Right ventricle myocardium inferior (tissue), 1 donor: ENCODE results near the gene DENND2C. TPM values are rescaled to one million over a fixed set of nuclear protein-coding genes. Genes with fewer than 3 reads are reported as not detected.

Source experiments
- ATAC-seq: fragments of 200-7000 bp; cut with Tn5 transposase; one replicate; pipeline ENCODE4 v1.9.1; 2020; ENCODE audit warnings: mild to moderate bottlenecking, moderate library complexity
- DNase-seq: peaks from one replicate; pipeline ENCODE4 v3.0.0; 2021; ENCODE audit errors: missing footprints
- intact Hi-C: fragments of 100-400 bp; cut with DNase I; formaldehyde crosslinking; loops from one replicate; pipeline ENCODE4 v1.11.0; 2022
- total RNA-seq: library from RNA; stranded (reverse); fragmentation: NEBNext Ultra II Directional; extraction: Animal tissue kit (Norgen Biotek cat#: 25700); gene quantifications from one replicate; pipeline ENCODE4 v1.2.1, GENCODE V29; 2021
- donor health status: DM: no; HTN: yes; CAD: no; lungs with severe emphysema.

Gene DENND2C
- total RNA-seq, 1 donor from 2014 or later = 2.6 TPM

- intact Hi-C loops = no loop called here
- ATAC-seq = no peak
- DNase-seq = no peak
These were observed 18.7 kb upstream of the DENND2C start for GRCh38 chr1:114688526-114688925.

DNA sequence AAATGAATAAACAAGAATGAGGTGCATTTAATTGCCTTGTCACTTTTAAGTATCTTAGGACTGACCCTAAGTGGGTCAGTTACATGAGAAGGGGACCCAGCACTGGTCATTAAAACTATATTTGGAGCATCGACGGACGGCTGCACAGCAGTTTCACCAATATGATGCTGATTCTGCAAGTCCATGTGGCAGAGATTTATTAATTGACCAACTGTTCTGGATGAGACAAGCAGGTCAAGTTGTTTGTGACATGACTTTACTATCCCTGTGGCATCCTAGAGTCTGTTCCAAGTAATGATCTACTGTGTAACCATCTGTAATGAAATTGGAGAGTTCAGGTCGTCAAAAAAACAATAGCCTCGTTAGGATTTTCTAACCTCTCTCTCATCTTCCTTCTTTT is 16.0 kb upstream of the DENND2C start:
- intact Hi-C loops = no loop called here
- DNase-seq = no peak
- no peak for ATAC-seq

DNA sequence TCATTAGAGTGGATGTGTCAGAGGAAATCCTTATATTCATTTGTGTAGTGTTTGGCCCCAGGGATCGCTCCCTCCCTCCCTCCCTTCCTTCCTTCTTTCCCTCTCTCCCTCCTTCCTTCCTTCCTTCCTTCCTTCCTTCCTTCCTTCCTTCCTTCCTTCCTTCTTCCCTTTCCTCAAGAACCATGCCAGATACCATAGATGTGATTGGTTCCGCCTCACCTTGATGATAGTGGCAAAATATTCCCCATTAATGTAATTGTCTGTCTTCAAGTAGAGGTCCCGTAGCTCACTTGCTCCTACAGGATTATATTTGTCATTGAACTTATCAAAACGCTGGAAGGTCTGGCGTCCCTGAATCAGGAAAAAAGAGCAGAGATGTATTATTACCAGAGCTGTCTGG is 7.8 kb upstream of the DENND2C start:
- intact Hi-C loops = no loop called here
- no peak for ATAC-seq

DNA sequence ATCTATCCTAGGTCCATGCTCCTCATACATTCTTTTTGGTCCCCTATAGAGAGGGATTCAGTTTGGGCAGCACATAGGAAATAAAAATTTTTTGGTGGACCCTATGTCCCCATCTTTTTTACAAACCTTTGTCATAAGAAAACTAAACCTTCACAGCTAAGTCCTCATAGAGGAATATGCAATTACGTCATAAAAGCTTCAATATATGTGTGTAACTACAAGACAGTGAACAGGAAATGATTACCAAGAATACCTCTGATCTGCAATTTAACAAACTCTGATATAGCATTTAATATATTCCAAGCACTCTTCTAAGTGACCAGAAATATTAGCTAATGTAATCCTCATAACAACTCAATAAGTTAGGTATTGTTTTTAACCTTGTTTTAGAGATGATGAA is 6.3 kb upstream of the DENND2C start:
- intact Hi-C loops = no loop called here
- no peak for DNase-seq
- no peak for ATAC-seq

More for the DNA sequence above, 7.8 kb upstream of the DENND2C start:
- no peak for DNase-seq

DNA sequence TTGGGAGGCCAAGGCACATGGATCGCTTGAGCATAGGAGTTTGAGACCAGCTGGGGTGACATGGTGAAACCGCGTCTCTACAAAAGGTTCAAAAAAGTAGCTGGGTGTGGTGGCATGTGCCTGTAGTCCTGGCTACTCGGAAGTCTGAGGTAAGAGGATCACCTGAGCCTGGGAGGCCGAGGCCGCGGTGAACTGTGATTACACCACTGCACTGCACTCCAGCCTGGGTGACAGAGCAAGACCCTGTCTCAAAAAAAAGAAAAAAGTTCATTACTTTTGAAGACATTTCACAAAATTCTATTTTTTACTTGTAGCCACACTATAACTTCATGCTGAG is 2.1 kb upstream of the DENND2C start:
- intact Hi-C loops = loop anchor here (5.0 kb wide), 2 partner anchors 90 to 325 kb away; partner anchors contain the start of gene BCAS2
- ATAC-seq (no peak), DNase-seq (no peak)

- intact Hi-C loops = loop anchor here (5.0 kb wide), 2 partner anchors 89 to 324 kb away; partner anchors contain the start of gene BCAS2
- DNase-seq (no peak), ATAC-seq (no peak)
These were observed 1.4 kb upstream of the DENND2C start for GRCh38 chr1:114671011-114671938.

DNA sequence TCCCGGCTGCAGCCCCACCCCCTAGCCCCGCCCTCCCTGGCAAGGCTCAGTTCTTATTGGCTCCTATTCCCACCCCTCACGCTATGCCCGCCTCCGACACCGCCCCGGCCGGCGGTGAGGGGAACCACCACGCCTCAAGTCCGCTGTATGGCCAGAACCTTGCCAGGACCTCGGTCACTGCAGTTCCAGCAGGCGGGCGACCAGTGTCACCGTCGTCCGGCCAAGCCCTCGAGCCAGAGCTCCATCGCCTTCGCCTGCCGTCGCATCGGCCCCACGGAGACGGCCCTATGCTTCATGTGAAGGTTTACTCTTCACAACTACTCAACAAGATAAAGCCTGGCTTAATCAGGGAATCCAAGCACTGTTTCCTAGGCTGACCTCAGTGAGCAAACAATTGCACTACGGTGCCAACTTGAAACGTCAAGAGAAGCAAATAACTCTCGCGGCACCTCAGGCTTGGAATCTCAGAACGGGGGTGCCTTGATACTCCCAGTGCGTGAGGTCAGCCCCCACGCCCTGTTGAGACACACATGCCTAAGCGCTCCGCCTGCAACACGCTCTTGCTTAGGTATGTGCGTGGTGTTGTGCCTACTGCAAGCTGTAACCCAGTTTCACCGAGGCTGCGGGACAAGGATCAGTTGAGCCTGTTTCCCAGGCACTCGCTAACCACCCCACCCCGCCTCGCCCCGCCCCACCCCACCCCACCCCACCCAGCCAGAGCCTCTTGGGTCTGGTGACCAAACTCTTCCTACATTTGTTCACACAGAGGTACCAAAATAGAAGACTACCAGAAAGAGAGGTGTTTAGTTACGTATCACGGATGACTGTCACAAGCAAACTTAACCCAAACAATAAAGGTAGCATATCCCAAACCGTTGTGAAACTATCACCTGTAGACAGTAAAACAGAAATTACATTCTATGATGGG is 498 bp upstream of the DENND2C start:
- DNase-seq = peak; percentile 95
- peak; percentile 100 for ATAC-seq
- intact Hi-C loops = loop anchor here (5.0 kb wide), 2 partner anchors 88 to 323 kb away; partner anchors contain the start of gene BCAS2

DNA sequence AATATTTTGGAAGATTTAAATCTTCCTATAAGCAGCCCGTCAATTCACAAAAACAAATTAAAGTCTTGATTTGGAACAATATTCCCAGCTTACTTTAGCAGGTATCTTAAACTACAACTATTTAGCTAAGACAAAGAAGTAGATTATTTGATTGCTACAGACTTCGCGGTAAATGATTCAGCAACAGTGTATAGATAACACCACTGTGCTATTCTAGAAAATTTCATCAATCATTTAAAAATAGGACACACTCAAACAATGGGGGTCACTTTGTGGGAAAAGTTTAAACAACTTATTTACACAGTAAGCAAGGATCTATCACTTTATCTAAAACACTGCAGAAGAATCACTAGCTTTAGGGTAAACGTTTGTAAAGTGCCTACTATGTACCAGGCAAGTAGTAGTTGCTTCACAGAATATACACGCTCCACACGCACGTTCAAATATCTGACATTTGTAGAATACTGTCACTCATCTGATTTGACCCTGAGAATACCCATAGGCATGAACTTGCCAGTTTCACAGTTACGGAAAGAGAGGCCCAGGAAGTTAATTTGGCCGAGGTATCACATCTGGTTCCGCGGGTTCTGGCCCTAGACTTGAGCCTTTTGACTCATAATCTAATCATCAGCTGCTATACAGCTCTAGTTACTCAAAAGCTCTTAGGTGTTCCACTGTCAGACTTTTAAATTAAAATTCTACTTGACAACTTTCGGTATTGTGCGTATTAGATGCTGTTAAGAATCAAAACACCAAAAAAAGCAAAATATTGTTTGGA is 876 bp downstream of the DENND2C start:
- DNase-seq (no peak), ATAC-seq (no peak)
- intact Hi-C loops = loop anchor here (2.0 kb wide), 1 partner anchor 90 kb away; no protein-coding TSS in a partner anchor

GRCh38 chr1:114668373-114668772 is 1.5 kb downstream of the DENND2C start:
- ATAC-seq = no peak
- DNase-seq = no peak
- intact Hi-C loops = loop anchor here (2.0 kb wide), 1 partner anchor 90 kb away; no protein-coding TSS in a partner anchor

DNA sequence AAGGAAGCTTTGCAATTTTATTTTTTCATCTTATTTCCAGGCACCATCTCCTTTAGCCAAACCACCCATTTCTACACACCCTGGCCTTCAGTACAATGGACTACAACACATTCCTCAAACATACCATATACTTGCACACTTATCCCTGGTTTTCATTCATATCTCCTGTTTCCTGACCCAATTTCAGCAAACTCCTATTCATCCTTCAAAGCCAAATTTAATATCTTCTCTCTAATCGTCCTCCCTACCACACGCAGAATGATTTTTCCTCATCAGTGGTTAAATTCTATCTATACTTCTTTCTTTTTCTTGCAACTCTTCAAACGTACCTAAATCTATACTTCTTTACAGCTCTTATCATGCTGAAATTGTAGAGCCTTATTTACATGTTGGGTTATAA is 2.9 kb downstream of the DENND2C start:
- intact Hi-C loops = no loop called here
- DNase-seq (no peak), ATAC-seq (no peak)

- ATAC-seq = no peak
- DNase-seq = no peak
- intact Hi-C loops = no loop called here
These were observed 9.6 kb downstream of the DENND2C start for GRCh38 chr1:114660238-114660637.

DNA sequence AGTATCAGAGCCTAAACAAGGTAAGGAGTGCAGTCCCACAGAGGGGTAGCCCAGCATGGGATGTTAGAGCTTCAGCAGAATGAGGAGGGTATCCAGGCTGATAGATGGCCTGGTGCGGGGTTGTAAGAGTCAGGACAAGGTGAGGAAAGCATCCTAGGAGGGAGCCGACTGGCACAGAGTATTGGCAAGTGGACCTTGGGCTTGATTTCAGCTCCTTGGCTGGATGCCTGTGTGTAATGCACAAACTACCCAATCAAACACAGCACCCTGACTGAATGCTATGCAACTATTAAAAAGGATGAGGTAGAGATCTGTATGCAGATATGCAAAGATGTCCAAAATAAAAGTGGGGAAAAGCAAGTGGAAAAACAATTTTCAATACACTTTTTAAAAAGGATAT is 18.0 kb downstream of the DENND2C start:
- no peak for DNase-seq
- ATAC-seq = no peak
- intact Hi-C loops = no loop called here

GRCh38 chr1:114648503-114648902 is 21.3 kb downstream of the DENND2C start:
- intact Hi-C loops = no loop called here
- no peak for ATAC-seq
- no peak for DNase-seq

DNA sequence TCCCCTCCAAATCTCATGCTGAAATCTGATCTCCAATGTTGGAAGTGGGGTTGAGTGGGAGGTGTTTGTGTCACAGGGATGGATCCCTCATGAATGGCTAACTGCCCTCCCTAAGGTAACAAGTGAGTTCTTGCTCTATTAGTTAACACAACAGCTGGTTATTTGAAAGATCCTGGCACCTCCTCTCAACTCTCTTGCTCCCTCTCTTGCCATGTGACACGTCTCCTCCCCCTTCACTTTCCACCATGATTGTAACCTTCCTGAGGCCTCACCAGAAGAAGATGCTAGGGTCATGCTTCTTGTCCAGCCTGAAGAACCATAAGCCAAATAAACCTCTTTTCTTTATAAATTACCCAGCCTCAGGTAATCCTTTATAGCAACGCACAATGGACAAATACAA is 28.5 kb downstream of the DENND2C start:
- no peak for DNase-seq
- no peak for ATAC-seq
- intact Hi-C loops = no loop called here

DNA sequence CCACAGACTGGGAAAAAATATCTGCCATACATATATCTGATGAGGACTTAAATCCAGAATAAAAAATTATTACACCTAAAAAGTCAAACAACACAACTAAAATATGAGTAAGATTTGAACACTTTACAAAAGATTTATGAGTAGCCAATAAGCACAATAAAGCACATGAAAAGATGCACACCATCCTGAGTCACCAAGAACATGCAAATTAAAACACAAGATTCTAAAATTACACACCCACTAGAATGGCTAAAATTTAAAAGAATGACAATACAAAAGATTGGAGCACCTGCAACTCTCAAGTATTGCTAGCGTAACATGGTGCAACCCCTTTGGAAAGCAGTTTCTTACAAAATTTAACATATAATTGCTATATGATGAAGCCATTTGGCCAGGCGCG is 30.9 kb downstream of the DENND2C start:
- ATAC-seq (no peak), DNase-seq (no peak)
- intact Hi-C loops = no loop called here

- DNase-seq (no peak), ATAC-seq (no peak)
- intact Hi-C loops = no loop called here
These were observed 37.4 kb downstream of the DENND2C start for GRCh38 chr1:114632427-114632826.

DNA sequence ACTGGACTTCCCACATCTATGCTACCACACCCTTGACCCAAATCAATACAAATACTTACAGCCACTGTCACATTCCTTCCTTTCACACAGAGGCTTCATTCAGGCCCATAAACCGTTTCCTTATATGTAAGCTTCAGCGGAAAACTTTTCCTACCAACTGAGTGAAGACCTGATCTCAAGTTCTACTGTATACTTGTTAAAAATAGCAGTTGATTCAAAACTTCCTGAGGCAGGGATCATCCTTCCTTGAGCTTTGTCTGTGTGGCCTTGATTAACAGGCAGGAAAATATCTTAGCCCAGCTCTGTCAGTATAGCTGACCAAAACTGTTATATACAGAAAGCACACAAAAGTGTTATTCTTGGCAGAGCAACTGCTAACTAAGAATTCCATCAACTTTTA is 42.7 kb downstream of the DENND2C start:
- intact Hi-C loops = no loop called here
- ATAC-seq (no peak), DNase-seq (no peak)

DNA sequence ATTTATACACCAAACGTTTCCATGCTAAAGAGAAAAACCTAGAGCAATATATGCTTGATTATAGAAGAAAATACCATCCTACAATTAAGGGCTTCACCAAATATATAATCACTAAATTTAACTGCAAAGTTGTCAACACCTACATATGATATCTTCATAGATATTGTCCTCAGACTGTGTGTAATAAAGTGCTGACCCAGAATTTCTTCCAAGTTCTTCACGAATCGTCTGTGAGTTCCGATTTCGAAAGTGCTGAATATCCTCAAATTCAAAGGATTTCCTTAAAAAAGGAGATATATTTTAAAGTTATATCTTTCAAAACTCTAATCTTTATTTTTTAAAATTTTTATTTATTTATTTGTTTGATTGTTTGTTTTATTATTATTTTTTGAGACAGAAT is 46.5 kb downstream of the DENND2C start:
- DNase-seq (no peak), ATAC-seq (no peak)
- intact Hi-C loops = no loop called here

GRCh38 chr1:114620419-114620818 is 49.4 kb downstream of the DENND2C start:
- intact Hi-C loops = no loop called here
- DNase-seq (no peak), ATAC-seq (no peak)
